GM19351 (cell line): ENCODE measurements around the gene CD2.

ENCODE experiments used
- ATAC-seq: cut with Tn5 transposase; IDR thresholded peaks from one replicate; pipeline ENCODE4 v1.9.1; 2021; ENCODE audit warnings: mild to moderate bottlenecking, moderate library complexity; ENCODE audit not compliant: unreplicated experiment

Gene CD2

DNA sequence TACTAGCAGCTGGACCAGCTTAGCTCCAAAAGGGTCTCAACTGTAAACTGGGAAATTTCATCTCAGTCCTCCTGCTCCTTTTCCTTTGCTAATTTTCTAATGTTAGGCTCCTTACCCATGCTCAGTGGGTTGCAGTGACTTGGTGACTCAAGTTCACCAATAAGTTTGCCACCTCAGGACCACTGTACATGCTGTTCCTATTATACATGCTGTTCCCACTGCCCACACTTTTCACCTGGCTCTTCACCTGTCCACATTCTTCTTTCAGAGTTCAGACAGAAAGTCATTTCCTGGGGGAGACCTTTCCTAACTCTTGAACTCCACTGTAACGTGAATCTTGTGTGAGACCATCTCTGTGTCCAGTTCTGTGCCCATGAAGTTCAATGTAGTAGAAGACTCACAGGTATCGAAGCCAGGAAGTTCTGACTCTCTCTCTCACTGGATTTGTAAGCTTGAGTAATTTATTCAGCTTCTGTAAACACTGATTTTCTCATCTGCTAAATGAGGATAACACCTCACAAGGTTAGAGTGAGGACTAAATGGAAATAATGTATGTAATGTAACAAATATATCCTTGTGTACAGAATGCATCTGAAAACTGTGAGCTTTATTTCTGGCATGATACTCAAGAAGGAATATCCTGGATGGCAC lies 17.9 kb downstream of the CD2 start:
- no peak for ATAC-seq

DNA sequence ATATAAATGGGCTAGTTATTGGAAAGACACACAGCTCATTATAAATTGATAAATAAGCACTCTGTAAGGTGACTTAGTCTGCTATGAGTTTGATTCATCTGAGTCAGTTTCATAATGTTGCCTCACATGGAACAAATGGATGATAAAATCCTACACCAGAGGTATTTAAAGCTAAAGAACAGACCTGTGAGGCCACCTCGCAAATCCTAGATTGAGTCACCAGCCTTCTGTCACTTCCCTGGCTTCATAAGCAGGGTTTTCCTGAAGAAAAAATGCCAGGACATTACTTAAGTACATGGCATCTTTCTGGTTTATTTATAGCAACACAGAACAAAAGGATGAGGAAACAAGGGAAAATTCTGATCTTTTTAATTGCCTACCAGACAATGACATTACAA lies 18.4 kb downstream of the CD2 start:
- no peak for ATAC-seq

DNA sequence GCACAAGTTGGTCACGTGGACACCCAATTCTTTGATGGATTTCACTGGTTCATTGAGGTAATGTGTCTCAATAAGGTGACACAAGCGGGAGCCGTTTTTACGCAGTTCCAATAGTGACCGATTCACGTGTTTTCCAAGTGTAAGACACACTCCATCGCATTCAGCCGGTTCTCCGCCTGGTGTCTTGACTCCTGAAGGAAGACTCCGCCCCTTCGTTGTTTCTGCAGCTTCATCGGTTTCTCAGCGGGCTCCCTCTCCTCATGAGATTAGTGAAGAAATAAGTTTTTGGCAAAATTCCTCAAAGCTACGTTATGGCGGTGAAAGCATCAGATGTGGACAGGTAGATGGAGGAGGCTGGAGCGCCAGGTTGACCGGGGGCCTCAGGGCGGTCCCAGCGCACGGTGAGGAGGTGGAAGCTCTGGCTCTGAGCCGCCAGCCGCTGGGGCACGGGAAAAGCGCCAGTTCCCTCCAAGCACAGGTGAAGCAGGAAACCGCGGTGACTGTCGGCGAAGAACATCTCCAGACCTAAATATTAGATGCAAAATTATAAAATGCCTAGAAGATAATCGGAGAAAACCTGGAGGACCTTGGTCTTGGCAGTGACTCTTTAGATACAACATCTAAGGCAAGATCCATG lies 21.0 kb downstream of the CD2 start:
- ATAC-seq: no peak

DNA sequence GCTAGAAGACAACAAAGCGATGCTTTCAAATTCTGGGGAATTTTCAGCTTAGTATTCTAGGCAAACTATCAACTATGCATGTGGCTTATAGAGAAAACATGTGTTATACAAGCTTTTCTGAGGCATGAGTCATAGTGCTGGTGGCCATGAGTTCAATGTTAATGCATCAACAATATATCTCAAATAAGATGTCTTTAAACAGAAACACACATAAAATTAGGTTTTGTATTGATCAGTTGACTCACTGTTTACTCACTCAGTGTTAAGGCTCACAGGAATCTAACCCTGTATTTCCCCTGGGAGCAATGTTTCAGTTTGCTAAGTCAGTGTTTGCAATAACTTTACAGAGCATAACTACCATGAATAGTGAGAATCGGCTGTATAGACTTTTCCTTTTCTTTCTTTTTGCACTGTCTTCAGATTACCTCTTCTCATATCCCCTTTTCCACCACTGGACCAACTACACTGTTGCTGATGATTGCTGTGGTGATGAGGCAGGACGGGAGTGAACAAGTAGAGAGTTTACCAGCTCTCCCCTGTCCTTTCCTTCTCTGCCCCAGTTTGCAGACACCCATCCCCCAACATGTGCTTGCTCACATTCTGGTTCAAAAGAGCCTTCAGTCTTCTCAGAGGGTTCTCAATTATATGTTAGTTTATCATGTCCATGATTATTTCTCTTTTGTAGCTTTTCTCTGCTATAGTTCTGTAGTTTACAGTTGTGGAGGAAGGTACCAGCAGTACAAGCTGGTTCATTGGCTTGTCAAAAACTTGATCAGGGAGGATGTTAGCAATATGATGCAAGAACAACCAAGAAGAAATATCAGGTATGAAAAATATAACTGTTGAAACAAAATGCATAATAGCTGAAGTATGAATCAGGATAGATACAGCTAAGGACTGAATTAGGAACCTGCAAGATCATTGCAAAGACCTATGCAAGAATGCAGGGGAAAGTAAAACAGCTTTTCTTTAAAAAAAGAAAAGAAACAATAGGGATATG lies 23.9 kb downstream of the CD2 start:
- peak; percentile 62 for ATAC-seq

DNA sequence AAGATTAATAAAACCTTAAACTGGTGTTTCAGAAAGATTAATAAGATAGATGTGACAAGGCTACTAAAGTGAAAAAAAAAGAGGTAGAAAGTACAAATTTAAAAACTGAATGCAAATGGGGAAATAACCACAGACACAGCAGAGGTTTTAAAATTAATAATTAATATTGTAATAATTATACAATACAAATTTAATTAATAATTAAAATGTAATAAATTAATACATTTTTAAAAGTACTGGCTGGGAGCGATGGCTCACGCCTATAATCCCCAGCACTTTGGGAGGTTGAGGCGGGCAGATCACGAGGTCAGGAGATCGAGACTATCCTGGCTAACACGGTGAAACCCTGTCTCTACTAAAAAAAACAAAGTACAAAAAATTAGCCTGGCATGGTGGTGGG lies 26.8 kb downstream of the CD2 start:
- ATAC-seq: no peak

DNA sequence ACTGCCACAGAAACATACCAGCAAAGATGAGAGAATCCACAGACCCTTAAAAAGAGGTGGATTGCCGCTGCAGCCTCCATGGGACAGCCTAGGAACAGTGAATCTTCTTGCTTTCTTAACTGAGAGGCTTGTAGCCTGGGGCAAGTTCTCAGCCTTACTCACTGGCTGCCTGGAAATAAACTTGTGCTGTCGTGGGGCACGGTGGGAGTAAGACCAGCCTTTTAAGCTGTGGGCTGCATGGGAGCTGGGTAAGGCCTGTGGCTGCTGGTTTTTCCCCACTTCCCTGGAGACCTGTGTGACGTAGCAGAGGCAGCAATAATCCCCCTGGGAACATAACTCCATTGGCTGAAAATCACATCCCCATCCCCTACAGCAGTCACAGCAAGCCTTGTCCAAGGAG lies 30.8 kb downstream of the CD2 start:
- ATAC-seq: no peak

DNA sequence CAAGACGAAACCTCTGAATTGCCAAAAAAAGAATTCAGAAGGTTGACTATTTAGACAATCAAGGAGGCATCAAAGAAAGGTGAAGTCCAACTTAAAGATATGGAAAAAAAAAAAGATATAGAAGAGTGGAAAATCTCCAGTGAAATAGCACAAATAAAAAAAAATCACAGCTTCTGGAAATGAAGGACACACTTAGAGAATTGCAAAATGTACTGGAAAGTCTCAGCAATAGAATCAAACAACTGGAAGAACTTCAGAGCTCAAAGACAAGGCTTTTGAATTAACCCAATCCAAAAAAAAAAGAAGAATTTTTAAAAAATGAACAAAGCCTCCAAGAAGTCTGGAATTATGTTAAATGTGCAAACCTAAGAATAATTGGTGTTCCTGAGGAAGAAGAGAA lies 31.8 kb downstream of the CD2 start:
- ATAC-seq: no peak

DNA sequence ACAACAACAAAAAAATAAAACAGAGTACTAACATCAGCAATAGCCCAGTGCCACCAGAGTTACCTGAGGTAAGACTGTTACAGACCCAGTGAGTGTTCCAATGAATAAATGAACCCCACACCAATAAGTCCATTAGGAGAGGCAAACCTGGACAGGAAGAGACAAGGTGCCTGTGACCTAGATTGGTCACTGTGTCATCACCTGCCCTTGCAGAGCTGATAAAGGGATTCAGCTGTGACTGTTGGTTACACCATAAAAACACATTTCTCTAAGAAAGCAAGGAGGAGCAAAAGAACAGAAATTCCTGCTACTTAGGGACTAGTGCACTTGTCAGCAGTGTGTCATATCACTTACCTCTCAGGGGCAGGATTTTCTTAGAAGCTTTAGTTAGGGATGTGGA lies 37.5 kb downstream of the CD2 start:
- ATAC-seq: no peak

DNA sequence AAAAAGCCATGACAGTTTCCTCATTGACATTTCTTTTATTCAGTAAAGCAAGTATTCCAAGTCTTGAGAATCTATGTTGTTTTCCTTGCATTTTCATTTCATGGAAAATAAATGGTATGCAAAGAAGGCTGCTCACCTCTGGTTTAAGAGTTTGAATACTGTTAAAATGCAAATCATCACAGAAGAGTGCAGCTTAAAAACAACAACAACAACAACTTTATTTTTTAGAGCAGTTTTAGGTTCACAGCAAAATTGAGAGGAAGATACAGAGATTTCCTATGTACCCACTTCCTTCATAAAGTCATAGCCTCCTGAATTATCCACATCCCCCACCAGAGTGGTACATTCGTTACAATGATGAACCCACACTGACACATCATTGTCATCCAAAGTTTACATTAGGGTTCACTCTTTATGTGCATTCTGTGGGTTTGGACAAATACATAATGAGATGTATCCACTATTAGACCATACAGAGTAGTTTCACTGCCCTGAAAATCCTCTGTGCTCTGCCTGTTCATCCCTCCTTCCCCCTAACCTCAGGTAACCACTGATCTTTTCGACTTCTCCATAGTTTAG lies 39.2 kb downstream of the CD2 start:
- no peak for ATAC-seq

DNA sequence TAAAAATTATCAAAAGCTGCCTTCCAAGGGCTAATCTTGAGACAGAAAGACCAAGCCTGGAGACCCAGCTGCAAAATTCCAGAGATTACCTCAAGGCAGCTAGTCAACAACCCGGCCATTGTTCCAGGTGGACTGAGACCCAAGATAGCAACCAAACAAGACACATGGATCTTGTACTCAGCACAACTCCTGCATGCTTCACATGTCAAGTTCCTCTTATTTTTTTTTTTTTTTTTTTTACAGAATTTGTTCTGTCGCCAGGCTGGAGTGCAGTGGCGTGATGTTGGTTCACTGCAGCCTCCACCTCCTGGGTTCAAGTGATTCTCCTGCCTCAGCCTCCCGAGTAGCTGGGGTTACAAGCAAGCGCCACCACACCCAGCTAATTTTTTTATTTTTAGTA lies 40.1 kb downstream of the CD2 start:
- no peak for ATAC-seq

DNA sequence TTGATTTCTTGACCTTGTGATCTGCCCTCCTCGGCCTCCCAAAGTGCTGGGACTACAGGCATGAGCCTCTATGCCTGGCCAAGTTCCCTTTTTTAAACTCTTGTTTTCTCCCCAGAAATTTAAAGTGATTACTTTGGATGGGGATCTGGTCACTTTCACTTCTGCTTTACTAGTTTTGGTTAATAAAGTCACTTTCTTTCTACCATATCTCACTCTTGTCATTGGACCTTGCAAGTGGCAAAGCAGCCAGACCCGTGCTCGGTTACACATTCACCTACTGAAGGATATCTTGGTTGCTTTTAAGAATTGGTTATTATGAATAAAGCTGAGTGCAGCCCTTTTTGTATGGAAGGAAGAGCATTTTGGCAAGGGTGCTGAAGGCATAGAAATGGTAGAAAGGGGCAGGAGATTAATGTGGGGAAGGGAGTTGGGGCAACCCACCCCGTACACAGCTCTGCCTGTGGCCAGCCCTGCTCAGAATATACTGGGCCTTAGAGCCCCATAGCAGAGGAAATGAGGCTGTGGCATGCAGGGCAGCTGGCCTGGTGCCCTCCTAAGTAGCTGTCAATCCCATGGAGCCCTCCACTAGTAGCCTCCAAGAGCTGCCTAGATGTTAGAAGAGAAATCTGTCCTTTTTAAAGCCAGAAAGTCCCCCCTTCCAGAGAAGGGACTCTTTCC lies 40.7 kb downstream of the CD2 start:
- peak; percentile 93 for ATAC-seq

DNA sequence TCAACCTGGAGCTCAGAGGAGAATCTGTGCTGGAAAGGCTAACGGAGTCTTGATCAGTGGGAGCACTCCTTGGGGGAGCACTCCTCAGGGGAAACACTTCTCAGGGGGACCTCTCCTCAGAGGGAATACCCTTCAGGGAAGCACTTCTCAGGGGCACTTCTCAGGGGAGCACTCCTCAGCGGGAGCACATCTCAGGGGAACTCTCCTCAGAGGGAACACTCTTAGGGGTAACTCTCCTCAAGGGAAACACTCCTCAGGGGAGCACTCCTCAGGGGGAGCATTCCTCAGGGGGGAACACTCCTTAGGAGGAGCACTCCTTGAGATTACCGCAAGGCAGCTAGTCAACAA lies 41.2 kb downstream of the CD2 start:
- no peak for ATAC-seq

DNA sequence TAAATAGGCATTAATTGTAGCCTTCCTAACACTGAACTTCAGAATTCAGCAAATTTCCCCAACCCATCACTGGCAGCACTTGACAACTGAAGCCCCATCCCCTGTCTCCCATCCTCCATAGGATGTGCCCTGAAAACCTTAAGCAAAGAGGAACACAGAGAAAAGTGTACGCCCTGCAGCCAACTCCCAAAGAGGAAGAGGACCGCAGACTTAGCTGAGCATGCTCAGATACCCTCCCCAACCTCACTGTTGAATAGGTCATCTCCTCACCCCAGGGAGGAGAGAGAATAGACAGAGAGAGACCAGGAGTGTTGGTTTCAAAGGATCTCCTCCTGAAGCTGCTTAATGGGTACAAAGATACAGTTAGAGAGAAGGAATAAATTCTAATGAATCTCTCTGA lies 50.5 kb downstream of the CD2 start:
- no peak for ATAC-seq

DNA sequence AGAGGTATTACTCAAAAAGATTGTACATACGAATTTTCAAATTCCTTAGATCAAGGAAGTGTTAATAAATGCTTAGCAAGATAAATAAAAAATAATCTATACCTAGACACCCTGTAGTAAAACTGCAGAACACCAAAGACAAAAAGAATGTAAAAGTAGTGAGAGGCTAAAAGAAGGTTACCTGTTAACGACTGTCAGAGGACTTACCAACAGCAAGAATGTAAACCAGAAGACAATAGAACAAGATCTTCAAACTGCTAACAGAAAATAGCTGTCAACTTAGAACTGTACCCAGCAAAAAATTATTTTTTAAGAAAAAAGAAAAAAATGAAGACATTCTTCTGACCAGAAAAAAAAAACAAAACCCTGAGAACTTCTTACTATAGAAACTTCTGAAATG lies 51.2 kb downstream of the CD2 start:
- ATAC-seq: no peak

DNA sequence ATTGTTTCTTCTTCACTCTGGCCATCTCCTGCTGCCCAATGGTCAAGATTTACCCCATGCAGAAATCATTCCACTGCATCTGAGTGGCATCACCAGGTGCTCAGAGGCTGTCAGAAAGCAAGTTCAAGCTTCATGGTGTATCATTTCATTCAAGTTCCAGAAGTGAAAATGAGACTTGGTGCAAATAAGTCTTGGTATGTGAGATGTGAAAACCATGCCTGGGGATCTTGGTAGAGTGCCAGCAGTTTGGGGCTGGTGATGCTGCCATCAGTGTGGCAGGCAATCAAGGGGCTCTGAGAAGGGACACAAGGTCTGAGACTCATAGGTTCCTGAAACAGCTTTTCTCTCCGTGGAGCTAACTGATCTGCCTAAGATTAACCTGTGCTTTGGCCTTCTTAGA lies 52.0 kb downstream of the CD2 start:
- ATAC-seq: peak; percentile 55

DNA sequence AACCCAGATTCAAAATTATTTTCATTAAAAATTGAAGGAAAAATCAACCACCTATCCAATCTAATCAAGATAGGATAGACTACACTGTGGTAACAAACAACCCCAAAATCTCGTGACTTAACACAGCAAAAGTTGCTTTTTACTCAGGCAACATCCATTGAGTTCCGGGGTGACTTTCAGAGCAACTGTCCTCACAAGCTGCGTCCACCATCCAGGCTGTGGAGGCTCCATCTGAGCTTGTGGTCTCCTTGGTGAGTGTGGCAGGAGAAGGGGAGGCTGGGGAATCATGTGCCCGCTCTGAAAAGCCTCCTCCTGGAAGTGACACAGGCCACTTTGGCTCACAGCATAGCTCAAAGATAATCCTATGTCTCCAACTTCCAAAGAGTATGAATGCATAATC lies 52.4 kb downstream of the CD2 start:
- ATAC-seq: no peak

DNA sequence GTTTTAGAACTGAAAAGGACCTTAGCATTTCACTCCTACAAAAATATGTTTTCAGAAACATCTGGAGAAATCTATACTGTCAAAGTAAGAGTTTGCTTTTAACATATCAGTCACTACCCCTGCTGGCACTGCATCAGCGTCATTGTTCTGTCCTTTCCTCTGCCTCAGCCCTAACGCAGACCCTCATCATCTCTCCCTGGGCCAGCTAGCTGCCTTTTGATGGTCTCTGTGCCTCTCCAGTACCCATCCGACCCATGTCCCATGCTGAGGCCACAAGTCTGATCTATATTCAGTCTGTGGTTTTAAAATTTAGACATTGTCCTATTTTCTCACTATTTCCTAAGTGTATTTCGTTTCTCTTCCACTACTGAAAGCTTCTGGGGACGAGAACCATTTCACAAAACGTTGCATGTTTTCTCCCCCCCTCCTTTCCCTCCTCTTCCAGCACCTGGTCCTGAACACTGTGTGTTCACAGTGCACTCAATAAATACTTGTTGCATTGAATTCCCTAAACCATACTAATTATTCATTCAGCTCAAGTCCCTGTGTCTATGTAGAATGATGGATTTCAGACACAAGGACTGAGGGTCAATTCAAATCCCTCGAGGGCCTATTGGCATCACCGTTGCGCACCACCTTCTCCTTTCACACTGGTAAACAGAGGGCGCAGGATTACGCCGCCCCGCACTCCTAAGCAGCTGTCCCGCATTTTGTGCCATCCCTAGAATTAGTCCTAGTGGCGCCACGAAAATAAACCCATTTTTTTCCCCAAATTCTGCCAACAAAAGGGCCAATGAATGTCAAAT lies 53.4 kb downstream of the CD2 start:
- ATAC-seq: no peak

DNA sequence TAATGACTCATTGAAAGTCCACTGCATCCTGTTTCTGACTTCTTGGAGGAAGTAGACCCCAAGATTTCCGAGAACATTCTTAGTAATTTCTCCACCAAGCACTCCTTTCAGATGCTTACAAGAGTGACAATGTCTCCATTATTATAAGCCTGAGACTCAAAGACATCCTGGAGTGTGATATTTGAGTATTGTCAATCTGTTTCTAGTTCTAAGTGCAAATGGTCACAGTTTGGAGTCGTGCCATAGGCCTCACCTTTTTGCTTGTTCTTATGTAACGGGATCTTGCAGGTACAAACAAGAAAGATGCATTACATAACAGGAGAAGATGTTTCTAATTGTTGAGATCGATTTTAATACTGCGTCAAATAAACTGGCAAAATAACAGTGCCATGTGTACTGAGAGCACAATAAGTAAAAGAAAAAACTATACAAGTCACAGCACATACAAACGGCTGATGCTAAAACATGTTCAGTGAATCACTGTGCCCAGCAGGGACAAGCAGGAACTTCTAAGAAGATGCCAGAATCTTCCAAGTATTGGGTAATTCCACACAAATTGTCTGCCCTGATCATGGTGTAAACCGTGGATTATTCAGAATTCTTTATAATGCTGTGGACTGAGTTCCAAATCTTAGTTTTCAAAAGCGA lies 54.1 kb downstream of the CD2 start:
- no peak for ATAC-seq

DNA sequence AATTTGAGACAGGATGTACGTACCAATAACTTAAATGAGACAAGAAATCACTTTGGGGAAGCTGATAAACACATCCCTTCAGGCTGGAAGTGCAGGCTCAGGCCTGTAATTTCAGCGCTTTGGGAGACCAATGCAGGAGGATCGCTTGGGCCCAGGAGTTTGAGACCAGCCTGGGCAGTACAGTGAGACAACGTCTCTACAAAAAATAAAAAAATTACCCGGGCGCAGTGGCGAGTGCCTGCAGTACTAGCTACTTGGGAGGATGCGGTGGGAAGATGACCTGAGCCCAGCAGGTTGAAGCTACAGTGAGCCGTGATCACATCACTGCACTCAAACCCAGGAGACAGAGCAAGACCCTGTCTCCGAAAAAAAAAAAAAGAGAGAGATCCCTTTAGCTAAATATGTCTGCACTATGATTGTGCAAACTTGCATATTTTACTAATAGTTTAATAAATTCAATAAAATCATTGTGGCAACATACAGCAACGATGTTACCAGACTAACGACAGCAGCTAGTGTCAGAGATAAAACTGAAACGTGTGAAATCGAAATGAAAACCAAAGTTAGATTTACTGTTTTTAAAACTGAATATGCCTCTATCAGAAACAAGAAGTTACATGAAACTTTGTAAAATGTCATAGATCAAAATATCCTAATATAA lies 54.7 kb downstream of the CD2 start:
- no peak for ATAC-seq
